HepG2 (cell line): ENCODE data around the gene FRS2. TPM values are rescaled to one million over a fixed set of nuclear protein-coding genes. Genes with fewer than 3 reads are reported as not detected.
A peak's percentile ranks its signal among the peaks of the same experiment; 100 is the strongest.

Experiments
- ATAC-seq: fragments of 200-7000 bp; cut with Tn5 transposase; 3 replicates; pipeline ENCODE4 v1.9.1; 2020; ENCODE audit warnings: mild to moderate bottlenecking, moderate library complexity
- BruUV-seq: library from RNA; stranded (reverse); fragments of 400-500 nt; replicated peaks from 2 replicates; lab custom pipeline; 2021; lab: Mats Ljungman, UMichigan
- CTCF ChIA-PET: fragments of 300-600 bp; formaldehyde crosslinking; extraction: SDS; loops from one replicate; lab custom pipeline; 2021; ENCODE audit warnings: low total read pairs, inconsistent platforms, low intra/inter-chr PET ratio; lab: Yijun Ruan, JAX
- POLR2A ChIA-PET: fragments of 350-600 bp; sonication (Branson Sonifier 250); formaldehyde crosslinking; loops from one replicate; lab custom pipeline; 2020; ENCODE audit warnings: antibody characterized with exemption, inconsistent platforms; lab: Yijun Ruan, JAX
- DNase-seq: peaks from one replicate; pipeline ENCODE4 v3.0.0-alpha.2; 2015; ENCODE audit warnings: low spot score
- FAIRE-seq: peaks from 3 replicates; lab custom pipeline; 2011; peaks lifted over from hg19 to GRCh38; lab: Jason Lieb, UNC
- H2AFZ ChIP-seq: one replicate; pipeline ENCODE4 v1.6.1; 2011; ENCODE audit warnings: low read length, inconsistent platforms
- H3K27ac ChIP-seq: fragments of 300-600 bp; 3 replicates; pipeline ENCODE4 v1.8.0; 2011; ENCODE audit warnings: mixed run types, mild to moderate bottlenecking, mixed read lengths, low read length, inconsistent platforms; ENCODE audit not compliant: insufficient read depth; ENCODE audit errors: extremely low read length
- H3K27me3 ChIP-seq, 2 experiments: fragments of 200-600 bp in 1 of 2; 2 replicates in 1 of 2; 3 replicates in 1 of 2; pipeline versions ENCODE4 v1.6.0 to v1.8.0; 2011; ENCODE audit warnings: low read length in 2 of 2, mild to moderate bottlenecking in 2 of 2, moderate library complexity in 2 of 2, inconsistent platforms in 1 of 2; ENCODE audit not compliant: insufficient read depth in 2 of 2, control insufficient read depth in 1 of 2
- H3K36me3 ChIP-seq, 2 experiments: fragments of 200-600 bp in 1 of 2; replicated peaks in 1 of 2; 2 replicates in 1 of 2; 3 replicates in 1 of 2; pipeline versions ENCODE4 v1.5.1 to v1.8.0; 2011; ENCODE audit warnings: low read length in 2 of 2, inconsistent platforms in 1 of 2; ENCODE audit not compliant: insufficient read depth in 2 of 2, control insufficient read depth in 1 of 2
- H3K4me1 ChIP-seq: 2 replicates; pipeline ENCODE4 v1.5.1; 2012; ENCODE audit warnings: low read length, inconsistent platforms; ENCODE audit not compliant: insufficient read depth
- H3K4me2 ChIP-seq: 2 replicates; pipeline ENCODE4 v1.6.0; 2011; ENCODE audit warnings: low read depth, low read length, inconsistent platforms
- H3K4me3 ChIP-seq, 3 experiments: fragments of 200-600 bp in 1 of 3; sonication (generic), shearing (Covaris generic) in 1 of 3; replicated peaks in 1 of 3; 2 replicates each; pipeline ENCODE4 v1.5.1; 2011 to 2016; ENCODE audit warnings: low read length in 3 of 3, inconsistent platforms in 2 of 3, low read depth in 2 of 3, mild to moderate bottlenecking in 2 of 3, control low read depth in 1 of 3, mixed read lengths in 1 of 3; ENCODE audit not compliant: insufficient read depth in 1 of 3
- H3K79me2 ChIP-seq: one replicate; pipeline ENCODE4 v1.6.1; 2011; ENCODE audit warnings: low read length, inconsistent platforms; ENCODE audit not compliant: insufficient read depth
- H3K9ac ChIP-seq: 2 replicates; pipeline ENCODE4 v1.6.0; 2011; ENCODE audit warnings: mild to moderate bottlenecking, low read depth, low read length, inconsistent platforms; ENCODE audit not compliant: insufficient read depth
- H3K9me3 ChIP-seq: 2 replicates; pipeline ENCODE4 v1.5.1; 2012; ENCODE audit warnings: mild to moderate bottlenecking, low read length
- H4K20me1 ChIP-seq: 2 replicates; pipeline ENCODE4 v1.6.0; 2011; ENCODE audit warnings: inconsistent platforms, mild to moderate bottlenecking, low read length, moderate library complexity; ENCODE audit not compliant: insufficient read depth
- FOXA3 ChIP-seq: IDR thresholded peaks from 2 replicates; pipeline ENCODE4 v1.6.1; 2016; ENCODE audit warnings: missing genetic modification reagents, missing compliant biosample characterization
- KLF11 ChIP-seq: IDR thresholded peaks from 2 replicates; pipeline ENCODE4 v1.6.1; 2016; ENCODE audit warnings: missing compliant biosample characterization
- NRL ChIP-seq: sonication (generic); formaldehyde crosslinking; IDR thresholded peaks from 2 replicates; pipeline ENCODE4 v1.5.0; 2020; ENCODE audit warnings: missing genetic modification reagents, mild to moderate bottlenecking, moderate library complexity, borderline replicate concordance
- PHF21A ChIP-seq: sonication (generic); formaldehyde crosslinking; IDR thresholded peaks from 2 replicates; pipeline ENCODE4 v1.5.0; 2020; ENCODE audit warnings: mild to moderate bottlenecking, missing genetic modification reagents
- SNAPC2 ChIP-seq: sonication (generic); formaldehyde crosslinking; IDR thresholded peaks from 2 replicates; pipeline ENCODE4 v1.8.1; 2022; ENCODE audit warnings: mild to moderate bottlenecking, missing genetic modification reagents
- ZBTB7B ChIP-seq: sonication (generic); formaldehyde crosslinking; IDR thresholded peaks from 2 replicates; pipeline ENCODE4 v1.4.0; 2020; ENCODE audit warnings: missing genetic modification reagents
- ZNF33B ChIP-seq: sonication (generic); formaldehyde crosslinking; IDR thresholded peaks from 2 replicates; pipeline ENCODE4 v1.5.1; 2020; ENCODE audit warnings: mild to moderate bottlenecking, missing genetic modification reagents
- WGBS: methylation state at CpG from one replicate; pipeline ENCODE4 v1.1.6; 2017; ENCODE audit warnings: low lambda C conversion rate; 5-methylcytosine and 5-hydroxymethylcytosine counted together
- in situ Hi-C: cut with HindIII; loops from 2 replicates; pipeline ENCODE4 v1.10.0; 2017; ENCODE audit warnings: low pct_unique_long_range_greater_than_20kb; ENCODE audit not compliant: extremely low pct_ligation_motif_present
- intact Hi-C: fragments of 100-400 bp; cut with micrococcal nuclease; formaldehyde crosslinking; loops from one replicate; pipeline ENCODE4 v1.10.0; 2022; ENCODE audit not compliant: unreplicated experiment
- polyA plus RNA-seq, 8 experiments: library from polyadenylated mRNA; depleted of rRNA in 3 of 8; stranded (reverse) in 7 of 8; unstranded in 1 of 8; fragments of >200 nt; fragmentation: Illumina TruSeq in 4 of 8; extraction: Trizol in 4 of 8; gene quantifications; 2 replicates each; pipeline versions ENCODE4 v1.2.1 to v1.2.3, GENCODE V29; 2011 to 2016; ENCODE audit warnings: low read depth in 4 of 8, missing spikeins in 1 of 8, mixed read lengths in 1 of 8; ENCODE audit not compliant: insufficient read depth in 1 of 8
- total RNA-seq, 5 experiments: library from RNA; depleted of rRNA; stranded (reverse); fragments of >200 nt; fragmentation: Illumina TruSeq; extraction: Trizol; gene quantifications; 2 replicates each; pipeline ENCODE4 v1.2.3, GENCODE V29; 2016; ENCODE audit warnings: low read depth in 1 of 5
- TF ChIP-seq, protein P1 (sequence below): IDR thresholded peaks from 2 replicates; pipeline ENCODE4 v1.6.1; 2018; ENCODE audit warnings: missing genetic modification reagents
- TF ChIP-seq, protein P2 (sequence below): sonication (generic); formaldehyde crosslinking; IDR thresholded peaks from 2 replicates; pipeline ENCODE4 v1.4.0; 2020; ENCODE audit warnings: missing genetic modification reagents
- TF ChIP-seq, protein P3 (sequence below): sonication (generic); formaldehyde crosslinking; IDR thresholded peaks from 2 replicates; pipeline ENCODE4 v1.5.0; 2020; ENCODE audit warnings: missing genetic modification reagents, mild to moderate bottlenecking, borderline replicate concordance

Gene FRS2
- total and polyA plus RNA-seq, 2 of the 13 experiments (the other 11 are each of a cell fraction or from before 2014, with no cell fraction given): 8.3 to 16.8 TPM

DNA sequence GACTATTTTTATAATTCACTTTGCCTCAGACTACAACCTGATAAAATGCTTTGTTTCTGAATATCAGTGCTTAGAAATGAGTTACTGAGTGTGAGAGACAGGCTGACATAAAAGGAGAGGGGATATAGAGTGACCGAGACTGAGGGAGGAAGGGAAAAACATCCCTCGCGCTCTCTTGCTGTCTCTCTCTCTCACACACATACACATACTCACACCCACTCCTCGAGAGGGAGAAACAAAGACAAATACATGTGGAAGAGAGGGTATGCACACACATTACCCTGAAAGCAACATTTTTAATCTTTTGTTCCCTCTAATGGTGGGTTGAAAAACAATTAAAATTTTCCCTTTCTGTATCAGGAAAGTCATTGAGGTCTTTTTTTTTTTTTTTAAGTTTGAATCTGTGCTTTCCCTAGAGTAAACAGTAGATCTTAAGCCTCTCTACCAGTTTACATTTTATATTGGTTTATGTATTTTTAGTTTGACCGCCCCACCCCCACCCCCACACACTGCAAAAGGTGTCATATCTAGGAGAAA, 45.3 kb downstream of the FRS2 start:
- Histone ChIP-seq H3K27ac (no peak overlapping the region), H3K36me3 (peaks cover 0 to 4% of the 10 kb centered on the region in 2 experiments; a peak in 1 of 5 replicates), H3K27me3 (no peaks in the 10 kb centered on the region), H3K4me2 (no peak overlapping the region), H2AFZ (no peak overlapping the region), H3K9me3 (no peaks in the 10 kb centered on the region), H3K9ac (no peak overlapping the region), H3K79me2 (peaks cover 91% of the 10 kb centered on the region), H4K20me1 (peaks cover 10% of the 10 kb centered on the region), H3K4me3 (no peak overlapping the region), H3K4me1 (peaks cover 11% of the 10 kb centered on the region; the same call in 1 of the 2 replicates)
- 87% methylated on average over 5 of the region's 5 CpGs for WGBS
- ATAC-seq (no peak), DNase-seq (no peak), FAIRE-seq (no peak)
- TF ChIP-seq, protein P1, sequence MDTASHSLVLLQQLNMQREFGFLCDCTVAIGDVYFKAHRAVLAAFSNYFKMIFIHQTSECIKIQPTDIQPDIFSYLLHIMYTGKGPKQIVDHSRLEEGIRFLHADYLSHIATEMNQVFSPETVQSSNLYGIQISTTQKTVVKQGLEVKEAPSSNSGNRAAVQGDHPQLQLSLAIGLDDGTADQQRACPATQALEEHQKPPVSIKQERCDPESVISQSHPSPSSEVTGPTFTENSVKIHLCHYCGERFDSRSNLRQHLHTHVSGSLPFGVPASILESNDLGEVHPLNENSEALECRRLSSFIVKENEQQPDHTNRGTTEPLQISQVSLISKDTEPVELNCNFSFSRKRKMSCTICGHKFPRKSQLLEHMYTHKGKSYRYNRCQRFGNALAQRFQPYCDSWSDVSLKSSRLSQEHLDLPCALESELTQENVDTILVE (CRISPR knock-in tag): no peak
- TF ChIP-seq, protein P2, sequence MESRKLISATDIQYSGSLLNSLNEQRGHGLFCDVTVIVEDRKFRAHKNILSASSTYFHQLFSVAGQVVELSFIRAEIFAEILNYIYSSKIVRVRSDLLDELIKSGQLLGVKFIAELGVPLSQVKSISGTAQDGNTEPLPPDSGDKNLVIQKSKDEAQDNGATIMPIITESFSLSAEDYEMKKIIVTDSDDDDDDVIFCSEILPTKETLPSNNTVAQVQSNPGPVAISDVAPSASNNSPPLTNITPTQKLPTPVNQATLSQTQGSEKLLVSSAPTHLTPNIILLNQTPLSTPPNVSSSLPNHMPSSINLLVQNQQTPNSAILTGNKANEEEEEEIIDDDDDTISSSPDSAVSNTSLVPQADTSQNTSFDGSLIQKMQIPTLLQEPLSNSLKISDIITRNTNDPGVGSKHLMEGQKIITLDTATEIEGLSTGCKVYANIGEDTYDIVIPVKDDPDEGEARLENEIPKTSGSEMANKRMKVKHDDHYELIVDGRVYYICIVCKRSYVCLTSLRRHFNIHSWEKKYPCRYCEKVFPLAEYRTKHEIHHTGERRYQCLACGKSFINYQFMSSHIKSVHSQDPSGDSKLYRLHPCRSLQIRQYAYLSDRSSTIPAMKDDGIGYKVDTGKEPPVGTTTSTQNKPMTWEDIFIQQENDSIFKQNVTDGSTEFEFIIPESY (CRISPR knock-in tag): 0 out of 2 replicates have a peak, but pooled peaks have one; percentile 36
- ChIA-PET POLR2A (no interaction called here), CTCF (no interaction called here)
- in situ Hi-C loops: no loop called here
- BruUV-seq: no TSS peak
- intact Hi-C loops: no loop called here

DNA sequence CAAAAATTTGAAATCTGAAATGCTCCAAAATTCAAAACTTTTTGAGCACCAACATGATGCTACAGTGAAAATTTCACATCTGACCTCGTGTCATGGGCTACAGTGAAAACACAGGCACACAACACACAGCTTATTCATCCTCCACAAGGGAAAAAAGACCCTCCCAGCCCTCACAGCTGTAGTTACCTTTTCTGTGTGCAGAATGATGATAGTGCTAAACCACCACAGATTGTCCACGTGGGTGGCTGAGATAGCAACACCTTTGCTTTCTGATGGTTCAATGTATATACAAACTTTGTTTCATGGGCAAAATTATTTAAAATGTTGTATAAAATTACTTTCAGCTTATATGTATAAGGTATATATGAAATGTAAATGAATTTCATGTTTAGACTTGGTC, 46.8 kb downstream of the FRS2 start:
- Histone ChIP-seq H3K36me3 (peaks cover 0 to 4% of the 10 kb centered on the region in 2 experiments; a peak in 1 of 5 replicates), H3K4me3 (no peak overlapping the region), H3K9ac (no peak overlapping the region), H3K4me2 (no peak overlapping the region), H3K27ac (no peak overlapping the region), H3K79me2 (peaks cover 90% of the 10 kb centered on the region), H3K9me3 (0 out of 2 replicates have a peak, but pooled peaks cover under 1% of the 10 kb centered on the region), H3K27me3 (no peaks in the 10 kb centered on the region), H4K20me1 (peaks cover 7% of the 10 kb centered on the region; the same call in 1 of the 2 replicates), H2AFZ (no peak overlapping the region), H3K4me1 (peaks cover 11% of the 10 kb centered on the region; the same call in 1 of the 2 replicates)
- no TSS peak for BruUV-seq
- in situ Hi-C loops (no loop called here), intact Hi-C loops (no loop called here)
- CTCF ChIA-PET: no interaction called here
- no peak for TF ChIP-seq KLF11 (CRISPR knock-in tag)
- TF ChIP-seq, protein P3, sequence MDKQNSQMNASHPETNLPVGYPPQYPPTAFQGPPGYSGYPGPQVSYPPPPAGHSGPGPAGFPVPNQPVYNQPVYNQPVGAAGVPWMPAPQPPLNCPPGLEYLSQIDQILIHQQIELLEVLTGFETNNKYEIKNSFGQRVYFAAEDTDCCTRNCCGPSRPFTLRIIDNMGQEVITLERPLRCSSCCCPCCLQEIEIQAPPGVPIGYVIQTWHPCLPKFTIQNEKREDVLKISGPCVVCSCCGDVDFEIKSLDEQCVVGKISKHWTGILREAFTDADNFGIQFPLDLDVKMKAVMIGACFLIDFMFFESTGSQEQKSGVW (CRISPR knock-in tag): no peak
- TF ChIP-seq ZBTB7B (CRISPR knock-in tag): no peak
- no peak for TF ChIP-seq NRL (CRISPR knock-in tag)
- TF ChIP-seq FOXA3 (CRISPR knock-in tag): no peak
- no peak for TF ChIP-seq SNAPC2 (CRISPR knock-in tag)
- no peak for TF ChIP-seq ZNF33B (CRISPR knock-in tag)
- TF ChIP-seq PHF21A (CRISPR knock-in tag): no peak
- 92% methylated on average over 2 of the region's 2 CpGs for WGBS
- POLR2A ChIA-PET: no interaction called here
- FAIRE-seq (no peak), DNase-seq (no peak), ATAC-seq (no peak)
